Neural crest cell (in vitro differentiated cells): Measurements from ENCODE around the gene DMAP1. TPM values are rescaled to one million over a fixed set of nuclear protein-coding genes. Genes with fewer than 3 reads are reported as not detected.

ENCODE experiments used
- DNase-seq: peaks from one replicate; pipeline ENCODE4 v3.0.0; 2021; ENCODE audit warnings: low read depth, mixed read lengths, low spot score
- H3K27ac Mint-ChIP-seq: one replicate; pipeline ENCODE4 v1.8.0; 2021; ENCODE audit warnings: mild to moderate bottlenecking, mixed read lengths; ENCODE audit not compliant: unreplicated experiment
- H3K27me3 Mint-ChIP-seq: 2 replicates; pipeline ENCODE4 v1.8.0; 2021; ENCODE audit warnings: low read depth, mild to moderate bottlenecking, mixed read lengths
- H3K36me3 Mint-ChIP-seq: 2 replicates; pipeline ENCODE4 v1.8.0; 2021; ENCODE audit warnings: low read depth, mild to moderate bottlenecking, mixed read lengths
- H3K4me1 Mint-ChIP-seq: 2 replicates; pipeline ENCODE4 v1.8.0; 2021; ENCODE audit warnings: mixed read lengths
- H3K4me3 Mint-ChIP-seq: one replicate; pipeline ENCODE4 v1.8.0; 2021; ENCODE audit warnings: mild to moderate bottlenecking, mixed read lengths
- H3K9me3 Mint-ChIP-seq: 2 replicates; pipeline ENCODE4 v1.8.0; 2021; ENCODE audit warnings: mixed read lengths
- total RNA-seq: library from RNA; stranded (reverse); gene quantifications from 2 replicates; pipeline ENCODE4 v1.2.1, GENCODE V29; 2021
- TF ChIP-seq, protein P1 (sequence below): fragments of 200-600 bp; sonication (generic); conservative IDR thresholded peaks from 2 replicates; pipeline ENCODE4 v1.5.0; 2021; ENCODE audit warnings: antibody characterized with exemption, mild to moderate bottlenecking

The DMAP1 gene
- total RNA-seq, 1 donor from 2014 or later, result 57.1 TPM

DNA sequence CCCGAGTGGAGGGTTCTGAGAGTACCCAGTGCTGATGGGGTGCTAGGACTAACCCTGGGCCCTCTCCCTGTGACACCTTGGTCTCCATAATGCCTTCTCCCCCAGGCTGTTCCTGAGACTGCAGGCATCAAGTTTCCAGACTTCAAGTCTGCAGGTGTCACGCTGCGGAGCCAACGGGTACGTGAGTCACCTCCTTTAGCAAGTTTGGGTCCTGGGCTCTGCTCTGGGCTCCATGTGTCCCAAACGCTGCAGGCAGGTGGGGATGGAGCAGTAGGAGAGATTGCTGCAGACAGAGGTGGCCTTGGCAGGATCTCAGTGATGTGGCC lies 6.0 kb downstream of the DMAP1 start:
- Mint-ChIP-seq H3K4me3 (no peak overlapping the region), H3K27ac (no peak overlapping the region), H3K4me1 (peaks cover 16% of the 10 kb centered on the region), H3K27me3 (peaks cover 2% of the 10 kb centered on the region), H3K36me3 (peaks cover 12% of the 10 kb centered on the region), H3K9me3 (no peaks in the 10 kb centered on the region)
- TF ChIP-seq, protein P1, sequence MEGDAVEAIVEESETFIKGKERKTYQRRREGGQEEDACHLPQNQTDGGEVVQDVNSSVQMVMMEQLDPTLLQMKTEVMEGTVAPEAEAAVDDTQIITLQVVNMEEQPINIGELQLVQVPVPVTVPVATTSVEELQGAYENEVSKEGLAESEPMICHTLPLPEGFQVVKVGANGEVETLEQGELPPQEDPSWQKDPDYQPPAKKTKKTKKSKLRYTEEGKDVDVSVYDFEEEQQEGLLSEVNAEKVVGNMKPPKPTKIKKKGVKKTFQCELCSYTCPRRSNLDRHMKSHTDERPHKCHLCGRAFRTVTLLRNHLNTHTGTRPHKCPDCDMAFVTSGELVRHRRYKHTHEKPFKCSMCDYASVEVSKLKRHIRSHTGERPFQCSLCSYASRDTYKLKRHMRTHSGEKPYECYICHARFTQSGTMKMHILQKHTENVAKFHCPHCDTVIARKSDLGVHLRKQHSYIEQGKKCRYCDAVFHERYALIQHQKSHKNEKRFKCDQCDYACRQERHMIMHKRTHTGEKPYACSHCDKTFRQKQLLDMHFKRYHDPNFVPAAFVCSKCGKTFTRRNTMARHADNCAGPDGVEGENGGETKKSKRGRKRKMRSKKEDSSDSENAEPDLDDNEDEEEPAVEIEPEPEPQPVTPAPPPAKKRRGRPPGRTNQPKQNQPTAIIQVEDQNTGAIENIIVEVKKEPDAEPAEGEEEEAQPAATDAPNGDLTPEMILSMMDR, result no peak
- no peak for DNase-seq

DNA sequence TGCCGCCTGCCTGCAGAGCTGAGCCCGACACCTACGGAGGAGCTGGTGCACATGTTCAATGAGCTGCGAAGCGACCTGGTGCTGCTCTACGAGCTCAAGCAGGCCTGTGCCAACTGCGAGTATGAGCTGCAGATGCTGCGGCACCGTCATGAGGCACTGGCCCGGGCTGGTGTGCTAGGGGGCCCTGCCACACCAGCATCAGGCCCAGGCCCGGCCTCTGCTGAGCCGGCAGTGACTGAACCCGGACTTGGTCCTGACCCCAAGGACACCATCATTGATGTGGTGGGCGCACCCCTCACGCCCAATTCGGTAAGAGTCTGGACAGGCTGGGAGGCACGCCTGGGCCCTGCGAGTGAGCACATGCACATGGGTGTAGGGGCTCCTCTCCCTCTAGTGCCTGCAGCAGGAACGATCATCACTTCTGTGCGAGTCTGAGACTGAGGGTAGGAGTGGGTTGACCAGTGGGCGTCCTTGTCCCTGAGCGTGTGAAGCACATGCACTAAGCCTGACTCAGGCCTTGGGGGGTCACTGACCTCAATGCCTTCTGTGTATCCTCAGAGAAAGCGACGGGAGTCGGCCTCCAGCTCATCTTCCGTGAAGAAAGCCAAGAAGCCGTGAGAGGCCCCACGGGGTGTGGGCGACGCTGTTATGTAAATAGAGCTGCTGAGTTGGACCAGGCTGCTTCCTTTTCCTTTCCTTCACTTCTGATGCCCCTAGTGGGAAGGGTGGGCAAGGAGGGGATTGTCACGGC lies 6.9 kb downstream of the DMAP1 start:
- Mint-ChIP-seq H3K9me3 (no peaks in the 10 kb centered on the region), H3K4me1 (peaks cover 8% of the 10 kb centered on the region), H3K36me3 (peaks cover 16% of the 10 kb centered on the region), H3K4me3 (peak overlapping the region; percentile 47), H3K27ac (peak overlapping the region; percentile 69), H3K27me3 (peaks cover 2% of the 10 kb centered on the region)
- no peak for DNase-seq
- TF ChIP-seq, protein P1, result no peak

DNA sequence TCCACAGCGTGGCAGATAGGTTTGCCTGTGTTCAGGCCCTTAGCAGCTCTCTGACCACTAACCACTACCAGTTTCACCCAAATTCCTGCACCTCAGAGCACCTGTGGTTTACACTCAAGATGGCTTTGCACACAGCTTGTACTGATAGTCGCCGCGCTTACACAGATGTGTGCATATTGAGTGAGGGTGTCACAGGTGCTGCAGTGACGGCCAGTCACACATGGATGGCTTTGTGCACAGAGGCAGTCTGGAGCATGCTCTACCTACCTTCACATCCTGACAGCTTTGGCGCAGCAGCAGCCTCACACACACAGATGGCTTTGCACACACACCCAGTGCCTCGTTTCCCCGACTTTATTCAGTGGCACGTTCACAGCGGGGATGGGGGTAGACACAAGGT lies 7.5 kb downstream of the DMAP1 start:
- H3K4me3 Mint-ChIP-seq, result peak overlapping the region; percentile 47

DNA sequence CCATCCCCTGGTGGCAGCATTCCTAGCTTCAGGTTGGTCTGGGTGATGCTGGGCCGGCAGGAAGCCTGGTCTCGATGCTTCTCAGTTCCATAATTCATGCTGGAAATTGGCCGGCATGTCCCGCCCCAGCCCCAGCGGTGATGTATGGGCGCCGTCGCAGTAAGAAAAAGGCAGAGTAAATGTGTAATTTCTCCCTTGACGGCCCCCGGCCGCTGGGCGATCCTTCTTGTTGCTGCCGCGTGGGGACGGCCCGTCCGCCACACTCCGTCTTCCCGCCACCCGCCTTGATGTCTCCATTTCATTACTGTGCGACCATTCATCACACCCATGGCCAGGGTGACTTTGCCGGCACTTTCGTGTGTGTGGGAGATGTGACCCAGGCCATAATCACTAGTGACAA lies 8.5 kb downstream of the DMAP1 start:
- peaks cover 11% of the 10 kb centered on the region for H3K9me3 Mint-ChIP-seq
- H3K4me1 Mint-ChIP-seq, result peaks cover 7% of the 10 kb centered on the region
- peaks cover 31% of the 10 kb centered on the region for H3K36me3 Mint-ChIP-seq
- DNase-seq, result no peak
- H3K27me3 Mint-ChIP-seq, result peaks cover 2% of the 10 kb centered on the region
- TF ChIP-seq, protein P1, result no peak
- H3K27ac Mint-ChIP-seq, result no peak overlapping the region
- H3K4me3 Mint-ChIP-seq, result no peak overlapping the region

More for the DNA sequence above, 7.5 kb downstream of the DMAP1 start:
- peak overlapping the region; percentile 69 for H3K27ac Mint-ChIP-seq
- H3K36me3 Mint-ChIP-seq, result peaks cover 22% of the 10 kb centered on the region
- H3K27me3 Mint-ChIP-seq, result peaks cover 2% of the 10 kb centered on the region
- H3K4me1 Mint-ChIP-seq, result peaks cover 7% of the 10 kb centered on the region
- TF ChIP-seq, protein P1, result no peak
- peaks cover 3% of the 10 kb centered on the region for H3K9me3 Mint-ChIP-seq
- DNase-seq, result no peak

DNA sequence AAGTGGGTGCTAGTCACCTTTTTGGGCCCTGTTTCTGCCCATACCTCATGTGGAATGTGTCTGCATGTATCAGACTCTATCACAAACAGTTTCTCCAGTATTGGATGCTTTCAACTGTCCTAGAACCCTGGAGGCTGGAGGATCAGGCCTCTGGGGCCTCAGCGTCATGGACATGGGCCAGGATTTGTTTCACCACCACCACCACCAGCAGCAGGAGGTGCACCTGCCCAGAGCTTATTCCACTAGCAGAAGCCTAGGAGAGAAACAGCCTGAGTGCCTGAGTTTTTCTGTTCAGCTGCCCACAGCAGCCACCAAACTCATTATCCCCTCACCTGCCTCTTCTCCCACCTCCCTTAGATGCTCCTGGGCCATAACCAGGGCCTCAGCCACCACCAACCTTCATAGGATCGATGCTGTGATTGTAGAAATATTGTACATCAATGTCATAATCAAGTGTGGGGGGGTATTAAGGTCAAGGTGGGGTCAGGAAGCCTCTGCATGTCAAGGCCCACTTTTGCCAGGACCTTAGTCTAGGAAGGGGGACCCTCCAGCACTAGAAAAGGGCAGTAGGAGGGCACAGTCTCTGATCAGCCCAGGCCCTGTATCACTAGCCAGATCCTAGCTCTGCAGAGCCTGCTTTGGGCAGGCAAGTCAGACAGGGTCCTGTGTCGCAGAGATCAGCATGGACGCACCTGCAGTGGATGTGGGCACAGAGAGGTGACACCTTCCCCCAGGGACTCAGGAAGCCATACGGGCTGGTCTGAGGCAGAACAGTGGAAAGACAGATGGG lies 9.3 kb downstream of the DMAP1 start:
- H3K27me3 Mint-ChIP-seq, result peaks cover 2% of the 10 kb centered on the region
- H3K27ac Mint-ChIP-seq, result no peak overlapping the region
- H3K4me1 Mint-ChIP-seq, result peaks cover 4% of the 10 kb centered on the region
- H3K4me3 Mint-ChIP-seq, result peak overlapping the region; percentile 28
- TF ChIP-seq, protein P1, result no peak
- H3K9me3 Mint-ChIP-seq, result peaks cover 16% of the 10 kb centered on the region
- peaks cover 34% of the 10 kb centered on the region for H3K36me3 Mint-ChIP-seq
- DNase-seq, result no peak
